Stimulated activated naive B cell treated with anti-CD40 and anti-IgM and Interleukin-4, amounts not matched to agents 10 μg/mL and 1 μg/mL and 100 μg/mL, for 72 hours (primary cell): ENCODE measurements around the gene HIBADH.

Experiments
- ATAC-seq, 2 donors: fragments of 150-1000 bp; cut with Tn5 transposase; replicated peaks; 2 replicates each; pipeline ENCODE4 v1.10.0; 2021; ENCODE audit warnings: moderate library complexity in 1 of 2
- DNase-seq: peaks from one replicate; pipeline ENCODE4 v3.0.0; 2021
- H3K27ac Mint-ChIP-seq: one replicate; pipeline ENCODE4 v1.8.0; 2022; ENCODE audit warnings: mild to moderate bottlenecking, mixed read lengths
- H3K27me3 Mint-ChIP-seq, 2 donors: one replicate each; pipeline ENCODE4 v1.8.0; 2022; ENCODE audit warnings: mixed read lengths in 2 of 2
- H3K36me3 Mint-ChIP-seq, 2 donors: one replicate each; pipeline ENCODE4 v1.8.0; 2022; ENCODE audit warnings: mixed read lengths in 2 of 2, mild to moderate bottlenecking in 1 of 2
- H3K4me1 Mint-ChIP-seq, 2 donors: one replicate each; pipeline ENCODE4 v1.8.0; 2022; ENCODE audit warnings: mixed read lengths in 2 of 2, mild to moderate bottlenecking in 1 of 2
- H3K4me3 Mint-ChIP-seq, 2 donors: one replicate each; pipeline ENCODE4 v1.8.0; 2022; ENCODE audit warnings: mild to moderate bottlenecking in 2 of 2, mixed read lengths in 2 of 2, moderate library complexity in 1 of 2
- H3K9me3 Mint-ChIP-seq, 2 donors: one replicate each; pipeline ENCODE4 v1.8.0; 2022; ENCODE audit warnings: mixed read lengths in 2 of 2, mild to moderate bottlenecking in 1 of 2

HIBADH gene

DNA sequence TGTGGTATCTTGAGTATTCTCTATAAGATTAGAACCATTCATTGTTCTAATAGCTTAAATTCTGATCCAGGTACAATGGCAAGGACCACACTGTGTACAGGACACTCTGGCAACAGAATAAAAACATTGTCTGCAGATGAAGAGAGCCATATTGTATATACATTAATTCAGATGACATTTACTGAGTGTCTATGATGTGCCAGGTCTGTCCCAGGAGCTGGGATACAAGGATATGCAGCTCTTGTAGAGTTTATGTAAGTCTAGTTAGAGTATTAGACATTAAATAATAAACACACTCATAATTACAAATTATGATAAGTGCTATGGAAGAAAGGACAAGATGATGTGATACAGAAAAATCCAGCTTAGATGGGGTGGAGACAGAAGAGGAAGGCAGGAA, 184.1 kb downstream of the HIBADH start:
- Mint-ChIP-seq H3K27ac (no peak overlapping the region), H3K4me1 (no peaks in the 10 kb centered on the region), H3K36me3 (no peaks in the 10 kb centered on the region), H3K9me3 (peaks cover 0 to 2% of the 10 kb centered on the region in 2 donors), H3K4me3 (no peak overlapping the region), H3K27me3 (peaks cover 7 to 17% of the 10 kb centered on the region in 2 donors)
- no peak for ATAC-seq
- no peak for DNase-seq

DNA sequence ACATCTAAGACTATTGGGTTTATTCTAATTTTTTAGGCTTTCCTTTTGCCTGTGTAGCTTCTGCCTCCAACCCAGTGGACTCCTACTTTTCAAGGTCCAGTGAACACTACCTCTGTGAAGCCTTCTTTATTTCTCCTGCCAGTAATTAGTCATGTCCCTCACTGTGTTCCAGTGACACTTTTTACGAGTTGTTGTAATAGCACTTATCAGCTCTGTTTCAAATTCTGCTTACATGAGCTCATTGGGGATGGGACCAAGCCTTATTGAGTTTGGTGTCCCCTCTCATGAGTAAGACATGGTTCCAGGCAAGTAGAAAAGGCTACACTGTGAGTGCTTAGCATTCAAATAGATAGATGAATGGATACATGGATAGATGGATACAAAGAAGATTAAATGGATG, 184.6 kb downstream of the HIBADH start:
- ATAC-seq: no peak
- Mint-ChIP-seq H3K9me3 (peaks cover 0 to 2% of the 10 kb centered on the region in 2 donors), H3K36me3 (no peaks in the 10 kb centered on the region), H3K4me3 (no peak overlapping the region), H3K27ac (no peak overlapping the region), H3K27me3 (peaks cover 6 to 15% of the 10 kb centered on the region in 2 donors), H3K4me1 (no peaks in the 10 kb centered on the region)
- no peak for DNase-seq

DNA sequence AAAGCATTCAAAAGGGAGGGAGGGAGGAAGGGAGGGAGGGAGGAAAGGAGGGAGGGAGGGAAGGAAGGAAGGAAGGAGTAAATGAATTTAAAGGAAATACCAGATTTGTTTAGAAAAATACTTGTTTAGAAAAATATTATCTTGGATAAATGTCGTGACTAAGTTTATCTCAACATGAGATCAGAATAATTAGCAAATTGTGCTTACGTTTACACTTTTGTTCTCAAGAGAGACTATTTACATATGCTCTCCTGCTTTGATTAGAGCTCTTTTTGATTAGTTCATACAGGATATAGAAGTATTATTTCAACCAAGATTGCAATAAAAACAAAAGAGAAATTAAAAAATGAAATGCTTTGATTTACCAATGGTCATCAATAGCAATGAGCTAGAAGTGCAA, 186.2 kb downstream of the HIBADH start:
- Mint-ChIP-seq H3K27me3 (peaks cover 6 to 15% of the 10 kb centered on the region in 2 donors), H3K9me3 (peaks cover 0 to 2% of the 10 kb centered on the region in 2 donors), H3K27ac (no peak overlapping the region), H3K36me3 (no peaks in the 10 kb centered on the region), H3K4me3 (no peak overlapping the region), H3K4me1 (no peaks in the 10 kb centered on the region)
- DNase-seq (no peak), ATAC-seq (no peak)
